Hematopoietic multipotent progenitor cell treated with erythropoietin and hydrocortisone succinate and interleukin-3 and kit ligand, for 15 days (in vitro differentiated cells): ENCODE results near the gene PRR30.
A peak's percentile ranks its signal among the peaks of the same experiment; 100 is the strongest.
"Not testable (repeated sequence)": the region's sequence is repeated elsewhere in the genome, so short reads cannot be mapped to it uniquely, and the experiment has no call there.

Experiments
- DNase-seq: peaks from one replicate; pipeline ENCODE4 v3.0.0-alpha.2; 2015; ENCODE audit warnings: low spot score

PRR30 gene

GRCh38 chr2:27128668-27129571, 10.3 kb downstream of the PRR30 start:
- DNase-seq: no peak

GRCh38 chr2:27127883-27128667, 11.1 kb downstream of the PRR30 start:
- no peak for DNase-seq

GRCh38 chr2:27126252-27126710, 12.9 kb downstream of the PRR30 start:
- DNase-seq: no peak

- DNase-seq: no peak
Observed at GRCh38 chr2:27125104-27125503, 14.1 kb downstream of the PRR30 start.

GRCh38 chr2:27123302-27124150, 15.7 kb downstream of the PRR30 start, which contains the start of gene ABHD1:
Gene ABHD1, plus strand, starts transcription at chr2:27123815. Its CDS starts 134 bp downstream, at chr2:27123949.
- DNase-seq: peak; percentile 31

- no peak for DNase-seq
Observed at GRCh38 chr2:27122791-27123190, 16.4 kb downstream of the PRR30 start.

GRCh38 chr2:27121906-27122305, 17.3 kb downstream of the PRR30 start:
- DNase-seq: no peak

GRCh38 chr2:27119330-27119670, 19.9 kb downstream of the PRR30 start:
- DNase-seq: not testable (repeated sequence)

GRCh38 chr2:27118525-27119329, 20.5 kb downstream of the PRR30 start, which contains the start of gene CGREF1:
Gene CGREF1, minus strand, starts transcription at chr2:27119128. Its CDS starts 14,762 bp downstream, at chr2:27104366.
- DNase-seq: no peak

- DNase-seq: no peak
Observed at GRCh38 chr2:27117995-27118524, 21.1 kb downstream of the PRR30 start.

- DNase-seq: no peak
Observed at GRCh38 chr2:27115519-27115918, 23.7 kb downstream of the PRR30 start.

- DNase-seq: not testable (repeated sequence)
Observed at GRCh38 chr2:27111392-27112078, 27.7 kb downstream of the PRR30 start.

GRCh38 chr2:27110603-27111352, 28.4 kb downstream of the PRR30 start:
- DNase-seq: not testable (repeated sequence)

GRCh38 chr2:27109083-27109482, 30.1 kb downstream of the PRR30 start:
- no peak for DNase-seq

GRCh38 chr2:27108221-27108620, 31.0 kb downstream of the PRR30 start:
- no peak for DNase-seq

- DNase-seq: no peak
Observed at GRCh38 chr2:27105981-27106380, 33.2 kb downstream of the PRR30 start.

GRCh38 chr2:27102329-27102728, 36.9 kb downstream of the PRR30 start:
- no peak for DNase-seq

GRCh38 chr2:27100036-27100435, 39.2 kb downstream of the PRR30 start:
- no peak for DNase-seq

GRCh38 chr2:27099334-27099955, 39.8 kb downstream of the PRR30 start:
- no peak for DNase-seq
